Thyroid gland (tissue), 4 donors: ENCODE measurements around the gene FHIT.

Experiments used
- POLR2A ChIP-seq, 2 donors: fragments of 450-650 bp; IDR thresholded peaks; one replicate each; pipeline ENCODE4 v1.6.1; 2017; ENCODE audit warnings: antibody characterized with exemption in 2 of 2, mild to moderate bottlenecking in 2 of 2, moderate library complexity in 1 of 2
- TF ChIP-seq, protein P1 (sequence below), 6 experiments: fragments of 200-600 bp in 3 of 6; fragments of 450-650 bp in 3 of 6; sonication (generic) in 3 of 6; IDR thresholded peaks; one replicate each; pipeline ENCODE4 v1.5.1; 2016 to 2019; ENCODE audit warnings: antibody characterized with exemption in 6 of 6, mild to moderate bottlenecking in 2 of 6, inconsistent platforms in 1 of 6, moderate library complexity in 1 of 6

- TF ChIP-seq, protein P1, sequence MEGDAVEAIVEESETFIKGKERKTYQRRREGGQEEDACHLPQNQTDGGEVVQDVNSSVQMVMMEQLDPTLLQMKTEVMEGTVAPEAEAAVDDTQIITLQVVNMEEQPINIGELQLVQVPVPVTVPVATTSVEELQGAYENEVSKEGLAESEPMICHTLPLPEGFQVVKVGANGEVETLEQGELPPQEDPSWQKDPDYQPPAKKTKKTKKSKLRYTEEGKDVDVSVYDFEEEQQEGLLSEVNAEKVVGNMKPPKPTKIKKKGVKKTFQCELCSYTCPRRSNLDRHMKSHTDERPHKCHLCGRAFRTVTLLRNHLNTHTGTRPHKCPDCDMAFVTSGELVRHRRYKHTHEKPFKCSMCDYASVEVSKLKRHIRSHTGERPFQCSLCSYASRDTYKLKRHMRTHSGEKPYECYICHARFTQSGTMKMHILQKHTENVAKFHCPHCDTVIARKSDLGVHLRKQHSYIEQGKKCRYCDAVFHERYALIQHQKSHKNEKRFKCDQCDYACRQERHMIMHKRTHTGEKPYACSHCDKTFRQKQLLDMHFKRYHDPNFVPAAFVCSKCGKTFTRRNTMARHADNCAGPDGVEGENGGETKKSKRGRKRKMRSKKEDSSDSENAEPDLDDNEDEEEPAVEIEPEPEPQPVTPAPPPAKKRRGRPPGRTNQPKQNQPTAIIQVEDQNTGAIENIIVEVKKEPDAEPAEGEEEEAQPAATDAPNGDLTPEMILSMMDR (IDR thresholded peaks at IDR 0.05), result no peak
- no peak for TF ChIP-seq POLR2A (IDR thresholded peaks at IDR 0.05)
Observed at GRCh38 chr3:60009931-60010478, 1241.2 kb downstream of the FHIT start.
